ENCODE measurements around the gene SLC51A.

GRCh38 chr3:196281962-196282361 lies 65.6 kb downstream of the SLC51A start:
- TF ChIP-seq CTCF (conservative IDR thresholded peaks at IDR 0.05 in 1 of 2, IDR thresholded peaks at IDR 0.05 in 1 of 2; ENCODE audit: extremely low read depth in 1 of 2, insufficient read depth in 1 of 2, low read depth in 1 of 2, low read length in 2 of 2) (no peak), EZH2 (IDR thresholded peaks at IDR 0.05; ENCODE audit: borderline replicate concordance, low read length) (no peak)

All from mammary epithelial cell (primary cell).